RPMI7951 (cell line): Measurements from ENCODE around the gene TBC1D3E. TPM values are rescaled to one million over a fixed set of nuclear protein-coding genes. Genes with fewer than 3 reads are reported as not detected.
"Not testable (repeated sequence)": the region's sequence is repeated elsewhere in the genome, so short reads cannot be mapped to it uniquely, and the experiment has no call there.

Experiments
- DNase-seq: peaks from one replicate; pipeline ENCODE4 v3.0.0-alpha.2; 2012; ENCODE audit warnings: low read depth
- total RNA-seq: library from RNA; depleted of rRNA; stranded (reverse); fragments of >200 nt; shearing (Covaris generic); gene quantifications from 2 replicates; pipeline ENCODE4 v1.2.3, GENCODE V29; 2014; rRNA removed

TBC1D3E gene
- total RNA-seq: not detected in 2 replicates

- not testable (repeated sequence) for DNase-seq
These were observed at the start of gene TBC1D3E for GRCh38 chr17:38127651-38128050. TBC1D3E (plus strand) TSS chr17:38127951; CDS start chr17:38129496, 1,545 bp downstream.

GRCh38 chr17:38087344-38087743 is 40.4 kb upstream of the TBC1D3E start:
- not testable (repeated sequence) for DNase-seq

GRCh38 chr17:38088120-38088519 is 39.6 kb upstream of the TBC1D3E start:
- not testable (repeated sequence) for DNase-seq

GRCh38 chr17:38094059-38094694 is 33.6 kb upstream of the TBC1D3E start:
- not testable (repeated sequence) for DNase-seq

GRCh38 chr17:38099262-38099661 is 28.5 kb upstream of the TBC1D3E start:
- DNase-seq: not testable (repeated sequence)

GRCh38 chr17:38119829-38120228 is 7.9 kb upstream of the TBC1D3E start:
- not testable (repeated sequence) for DNase-seq

- not testable (repeated sequence) for DNase-seq
These were observed 7.1 kb downstream of the TBC1D3E start for GRCh38 chr17:38134860-38135259.

Other genes with a start within 250 kb of the TBC1D3E start
- gene TBC1D3K, start 203.5 kb upstream of the TBC1D3E start, total RNA-seq: not detected in 2 replicates
- 1.5 and 2.8 TPM in 2 replicates for gene TBC1D3L, start 138.9 kb upstream of the TBC1D3E start, total RNA-seq
- gene TBC1D3D, start 124.0 kb upstream of the TBC1D3E start, total RNA-seq: not detected in 2 replicates
- gene TBC1D3C, start 59.3 kb upstream of the TBC1D3E start, total RNA-seq: not detected in 2 replicates
- not detected in 2 replicates for gene TBC1D3, start 64.6 kb downstream of the TBC1D3E start, total RNA-seq
- gene MRPL45, start 169.2 kb downstream of the TBC1D3E start, total RNA-seq: 34.5 and 39.9 TPM in 2 replicates
- gene GPR179, start 216.0 kb downstream of the TBC1D3E start, total RNA-seq: not detected in 2 replicates
- 5.2 and 5.4 TPM in 2 replicates for gene SOCS7, start 223.9 kb downstream of the TBC1D3E start, total RNA-seq